ENCODE data around the gene FAM234B.

The FAM234B gene

DNA sequence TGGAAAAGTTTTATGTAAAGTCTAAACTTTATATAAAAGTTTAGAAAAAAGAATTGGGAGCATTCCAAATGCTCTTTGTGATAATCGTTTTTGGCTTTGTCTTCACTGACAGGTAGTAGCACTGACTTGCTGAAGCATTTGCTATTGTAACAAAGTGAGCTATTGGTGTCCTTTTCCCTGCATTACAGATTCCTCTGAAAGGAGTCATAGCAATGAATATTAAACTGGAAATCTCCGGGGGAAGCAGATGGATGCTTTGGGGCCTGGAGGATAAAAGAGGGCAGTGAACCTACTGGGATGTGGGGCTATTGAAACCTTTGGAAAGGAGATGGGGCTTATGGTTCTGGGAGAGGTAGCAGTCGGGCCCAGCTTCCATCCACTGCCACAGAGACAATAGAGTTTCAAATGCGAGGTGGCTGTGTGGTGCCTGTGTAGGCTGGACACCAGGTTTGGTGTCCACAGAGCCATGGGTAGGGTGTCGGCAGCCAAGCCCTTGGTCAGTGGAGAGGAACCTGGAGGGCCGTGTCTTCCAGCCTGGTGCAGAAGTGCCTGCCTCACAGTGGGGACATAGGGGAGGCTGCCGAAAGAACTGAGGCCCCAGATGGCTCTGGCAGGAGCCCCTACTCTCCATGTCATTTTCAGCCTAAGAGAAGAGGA, 49.1 kb downstream of the FAM234B start:
- no peak for DNase-seq (ENCODE audit: low read depth)

DNA sequence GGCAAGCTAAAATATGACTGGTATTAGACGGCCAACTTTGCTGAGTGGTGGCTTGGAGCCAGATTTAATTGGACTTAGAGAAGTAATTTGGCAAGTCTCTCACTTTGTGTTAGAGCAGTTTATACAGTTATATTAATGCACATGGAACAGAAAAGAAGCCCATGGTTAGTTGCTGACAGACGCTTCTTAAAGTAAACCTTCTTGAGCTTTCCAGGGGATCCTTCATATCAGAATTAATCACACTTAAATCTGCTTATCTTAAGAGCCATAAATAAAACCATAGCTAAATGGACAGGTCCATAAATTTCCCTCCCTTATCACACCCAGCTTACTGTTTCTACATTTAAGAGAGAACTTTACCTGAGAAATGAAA, 49.7 kb downstream of the FAM234B start:
- DNase-seq (ENCODE audit: low read depth): no peak

DNA sequence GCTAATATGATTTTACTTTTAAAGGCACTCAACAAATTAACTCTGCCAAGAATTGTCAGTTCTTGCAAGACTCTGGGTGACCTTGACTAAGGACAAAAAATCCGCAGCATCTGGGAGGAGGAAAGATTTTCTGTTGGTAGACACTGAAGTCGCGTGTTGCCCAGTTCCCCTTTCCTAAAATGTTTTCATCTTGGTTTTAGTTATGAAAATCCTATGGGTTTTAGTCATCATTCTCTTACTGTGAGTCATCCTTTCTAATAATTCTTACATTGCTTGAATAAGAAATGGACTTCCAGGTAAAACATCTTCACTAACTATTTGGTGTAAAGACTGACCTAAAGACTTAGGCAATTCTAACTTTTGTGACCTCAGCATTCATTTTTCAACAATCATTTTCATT, 50.2 kb downstream of the FAM234B start:
- no peak for DNase-seq (ENCODE audit: low read depth)

DNA sequence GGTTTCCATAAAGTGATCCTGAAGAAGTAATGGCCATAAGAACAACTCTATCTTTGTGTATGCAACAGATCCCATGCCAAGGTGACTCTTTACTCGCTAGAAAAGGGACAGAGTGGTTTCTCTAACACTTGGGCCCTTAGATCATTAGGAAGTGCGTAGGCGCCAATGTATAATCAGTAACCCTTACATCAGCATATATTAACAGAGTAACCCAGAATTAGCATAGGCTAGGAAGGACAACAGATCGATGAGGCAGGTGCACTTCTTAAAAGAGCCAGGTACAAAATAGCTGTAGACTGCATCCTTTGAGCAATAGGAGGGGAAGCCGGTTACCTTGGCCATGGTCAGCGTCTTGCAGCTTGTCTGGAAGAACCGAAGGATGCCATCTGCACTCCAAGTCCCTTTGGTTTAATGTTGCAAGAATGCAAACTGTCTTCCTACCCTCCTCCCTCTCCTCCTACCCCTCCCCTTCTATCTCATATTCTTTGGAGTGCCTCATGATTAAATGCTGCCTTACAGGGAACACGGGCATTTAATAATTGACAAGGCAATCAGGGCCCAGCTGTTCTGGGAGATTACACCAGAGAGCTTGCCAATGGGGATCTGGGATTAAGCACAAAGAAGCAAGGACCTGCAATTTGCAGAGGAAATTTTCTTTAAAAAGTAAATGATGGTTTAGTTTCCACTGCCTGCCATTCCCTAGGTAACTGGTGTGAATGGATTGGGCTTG, 51.2 kb downstream of the FAM234B start:
- no peak for DNase-seq (ENCODE audit: low read depth)

DNA sequence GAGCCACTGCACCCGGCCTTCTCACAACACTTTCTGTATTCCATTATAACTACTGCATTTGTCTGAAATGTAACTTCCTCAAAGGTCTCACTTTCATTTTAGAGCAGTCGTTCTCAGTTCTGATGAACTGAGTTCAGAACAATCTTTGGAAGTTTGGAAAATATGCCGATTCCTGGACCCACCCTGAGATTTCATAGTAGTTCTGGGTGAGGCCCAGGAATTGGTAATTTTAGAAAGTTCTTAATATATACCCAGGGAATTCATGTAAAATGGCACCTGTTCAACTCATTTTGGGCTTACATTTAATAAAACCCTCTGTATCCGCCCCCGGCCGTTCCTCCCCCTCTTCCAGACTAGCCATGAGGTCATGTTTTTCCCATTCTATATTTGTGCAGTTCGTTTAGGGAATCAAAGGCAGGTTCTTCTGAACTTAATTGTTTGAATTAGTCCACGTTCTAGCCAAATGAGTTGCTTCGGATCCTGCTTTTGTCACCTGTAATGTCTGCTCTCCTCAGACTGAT, 53.4 kb downstream of the FAM234B start:
- no peak for DNase-seq (ENCODE audit: low read depth)

DNA sequence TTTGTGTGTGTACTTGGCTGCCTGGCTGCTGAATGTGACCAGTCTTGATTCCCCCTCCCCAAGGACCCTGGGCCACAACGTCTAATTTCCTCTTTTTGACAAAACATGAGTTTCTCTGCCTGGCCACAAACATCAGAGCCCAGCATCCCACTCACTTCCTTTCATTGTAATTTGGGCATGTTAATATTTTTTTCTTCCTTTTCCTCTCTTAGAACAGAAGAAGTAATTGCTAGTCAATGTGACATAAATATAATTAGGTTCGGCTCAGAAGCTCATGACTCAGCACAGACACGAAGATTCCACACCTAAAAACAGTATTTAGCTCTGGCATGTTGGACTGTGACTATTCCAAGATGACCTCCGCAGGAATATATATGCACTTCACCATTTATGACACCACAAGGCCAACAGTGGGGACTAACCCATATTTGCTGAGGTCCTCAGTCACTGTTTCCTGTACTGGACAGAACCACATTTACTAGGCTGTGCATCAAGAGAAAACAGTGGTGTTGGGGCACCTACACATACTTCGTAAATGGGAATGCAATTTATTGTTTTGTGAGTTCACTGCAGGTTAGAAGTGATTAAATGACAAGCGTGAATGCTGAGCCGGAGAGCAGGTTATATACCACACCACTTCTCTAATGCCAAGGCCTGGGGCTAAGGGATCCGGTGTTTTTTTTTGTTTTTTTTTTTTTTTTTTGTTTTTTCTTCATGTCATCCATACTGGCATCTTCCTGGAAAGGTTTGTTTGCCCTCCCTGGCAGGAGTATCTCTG, 55.1 kb downstream of the FAM234B start:
- no peak for DNase-seq (ENCODE audit: low read depth)

DNA sequence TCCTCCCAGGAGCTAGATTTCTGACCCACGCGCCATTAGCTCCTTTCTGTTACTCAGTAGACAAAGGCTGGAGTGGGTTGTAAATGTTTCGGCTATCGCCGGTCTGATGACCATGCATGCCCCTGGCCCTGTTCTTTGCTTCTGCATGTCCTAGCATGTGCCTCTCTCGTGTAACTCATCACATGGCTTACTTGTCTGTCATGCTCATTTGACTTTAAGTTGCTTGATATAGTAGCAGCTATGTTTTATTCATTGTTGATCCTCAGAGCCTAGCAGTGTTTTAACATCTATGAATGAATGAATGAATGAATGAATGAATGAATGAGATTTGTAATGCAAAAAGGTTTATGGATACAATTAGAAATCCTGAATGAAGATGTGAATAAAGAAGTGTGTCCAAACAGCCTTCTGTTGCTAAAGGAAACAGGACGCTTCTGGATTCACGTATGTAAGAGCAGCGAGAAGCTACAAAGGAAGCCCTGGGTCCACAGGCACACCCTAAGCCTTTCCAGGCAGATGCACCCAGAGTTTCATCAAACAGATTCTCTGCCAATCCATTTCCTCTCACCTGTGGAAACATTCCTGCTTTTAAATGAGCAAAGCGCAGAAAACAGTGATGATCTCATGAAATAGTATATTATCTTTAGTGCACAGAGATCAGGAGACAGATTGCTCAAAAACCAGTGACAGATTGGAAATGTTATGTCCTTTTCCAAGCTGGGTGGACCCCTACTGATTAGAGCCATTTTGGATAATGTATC, 55.8 kb downstream of the FAM234B start:
- DNase-seq (ENCODE audit: low read depth): no peak

DNA sequence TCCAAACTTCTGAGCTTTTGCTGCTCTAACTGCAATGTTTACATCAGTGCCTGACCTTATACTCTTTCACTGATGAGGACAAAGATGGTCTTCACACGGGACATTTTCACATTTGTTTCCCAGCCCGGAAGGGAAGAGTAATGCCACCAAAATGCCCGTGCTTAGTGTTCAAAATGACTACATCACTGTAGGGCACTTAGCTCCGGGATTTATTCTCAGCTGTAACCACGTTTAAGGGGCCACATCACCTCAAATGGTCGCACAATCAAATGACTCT, 56.4 kb downstream of the FAM234B start:
- DNase-seq (ENCODE audit: low read depth): no peak

DNA sequence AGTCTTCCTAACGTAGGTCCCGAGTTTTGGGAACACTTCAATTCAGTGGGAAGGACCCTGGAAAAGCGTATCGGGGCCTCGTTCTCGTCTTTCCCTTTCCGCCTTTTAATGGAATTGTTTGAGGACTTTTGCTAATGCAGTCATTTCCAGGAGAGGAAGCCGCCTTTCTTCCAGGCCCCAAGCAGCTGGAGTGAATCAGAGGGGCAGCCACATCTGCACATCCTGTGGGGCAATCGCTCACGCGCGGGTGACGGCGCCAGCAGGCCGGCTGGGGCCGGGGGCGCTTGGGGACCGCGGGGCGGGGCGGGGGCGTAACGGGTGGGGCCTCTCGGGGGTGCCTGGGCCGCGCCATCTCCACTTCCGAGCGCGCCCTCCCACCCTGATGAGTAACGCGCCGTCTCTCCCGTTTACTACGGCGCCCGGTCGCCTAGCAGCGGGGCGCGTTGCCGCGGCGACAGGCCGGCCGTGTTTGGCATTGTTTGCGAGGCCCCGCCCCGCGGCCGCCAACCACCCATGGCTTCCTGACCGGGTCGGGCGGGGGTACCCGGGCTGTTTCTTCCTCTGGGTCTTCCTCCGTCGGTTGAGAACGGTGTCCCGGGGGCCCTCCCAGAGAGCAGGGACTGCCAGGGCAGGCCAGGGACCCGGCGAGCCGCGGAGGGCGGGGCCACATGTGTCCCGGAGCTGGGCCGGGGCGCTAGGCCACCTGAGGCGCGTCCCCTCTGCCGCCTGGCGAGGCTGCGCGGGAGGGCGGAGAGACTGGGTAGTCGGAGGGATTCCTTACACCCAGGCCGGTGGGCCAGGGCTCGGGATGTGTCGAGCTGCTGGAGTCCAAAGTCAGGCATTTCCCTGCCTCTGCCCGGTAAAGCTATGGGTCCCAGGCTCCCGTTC, 56.9 kb downstream of the FAM234B start:
- DNase-seq (ENCODE audit: low read depth): peak; percentile 87

DNA sequence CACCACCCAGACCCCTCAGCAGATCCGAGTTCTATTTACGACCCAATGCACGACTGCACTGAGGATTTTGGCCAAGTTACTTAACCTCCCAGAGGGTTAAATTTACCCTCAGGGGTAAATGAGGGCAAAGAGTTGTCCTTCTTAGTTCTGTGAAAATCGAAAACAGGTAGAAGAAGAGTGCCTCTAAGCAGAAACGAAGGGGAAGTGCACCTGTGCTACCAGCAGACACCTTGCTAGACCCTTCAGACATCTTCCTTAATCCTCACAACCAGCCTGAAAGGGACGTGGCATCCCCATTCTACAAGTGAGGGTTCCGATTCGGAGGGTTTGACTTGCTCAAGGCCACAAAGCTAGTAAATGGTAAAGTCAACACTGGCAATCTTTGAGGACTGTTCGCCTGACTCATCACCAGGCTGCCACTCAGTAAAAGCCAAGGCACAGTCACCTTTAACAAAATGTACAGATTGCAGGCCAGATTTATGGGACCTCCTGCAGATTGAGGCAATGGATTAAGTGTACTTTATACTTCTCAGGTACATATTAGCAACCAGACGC, 57.7 kb downstream of the FAM234B start:
- no peak for DNase-seq (ENCODE audit: low read depth)

DNA sequence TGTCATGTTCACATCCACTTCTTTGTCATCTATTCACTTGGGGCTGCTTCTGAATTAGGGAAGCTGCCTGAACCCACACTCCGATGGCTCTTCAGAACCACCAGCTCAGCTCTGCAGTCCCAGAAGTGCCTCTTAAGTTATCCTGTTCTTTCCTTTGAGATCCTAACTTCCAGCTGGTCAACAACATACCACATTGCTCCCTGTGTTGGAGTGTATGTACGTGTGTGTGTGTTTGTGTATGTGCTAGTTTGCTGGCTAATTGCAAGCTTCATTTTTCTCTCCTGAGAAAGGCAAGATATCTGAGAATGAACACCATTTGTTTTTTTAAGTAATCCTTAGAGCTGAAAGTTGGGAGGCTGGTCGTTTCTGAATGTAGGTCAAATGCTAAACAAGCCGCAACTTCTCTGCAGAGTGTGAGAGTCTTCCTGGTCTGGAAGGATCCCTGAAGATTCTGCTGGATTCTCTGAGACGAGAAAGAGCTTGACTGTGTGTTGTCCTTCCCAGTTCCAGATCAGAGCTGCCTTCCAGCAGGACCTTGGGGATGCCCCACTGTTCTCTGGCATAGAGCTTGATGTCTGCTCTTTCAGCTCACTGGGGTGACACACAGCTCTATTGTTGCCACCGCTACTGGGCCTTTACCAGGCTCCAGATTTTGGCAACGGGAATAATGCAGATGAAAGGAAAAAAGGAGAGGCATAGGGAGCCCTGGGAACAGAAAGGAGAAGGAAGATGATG, 58.4 kb downstream of the FAM234B start:
- DNase-seq (ENCODE audit: low read depth): no peak

DNA sequence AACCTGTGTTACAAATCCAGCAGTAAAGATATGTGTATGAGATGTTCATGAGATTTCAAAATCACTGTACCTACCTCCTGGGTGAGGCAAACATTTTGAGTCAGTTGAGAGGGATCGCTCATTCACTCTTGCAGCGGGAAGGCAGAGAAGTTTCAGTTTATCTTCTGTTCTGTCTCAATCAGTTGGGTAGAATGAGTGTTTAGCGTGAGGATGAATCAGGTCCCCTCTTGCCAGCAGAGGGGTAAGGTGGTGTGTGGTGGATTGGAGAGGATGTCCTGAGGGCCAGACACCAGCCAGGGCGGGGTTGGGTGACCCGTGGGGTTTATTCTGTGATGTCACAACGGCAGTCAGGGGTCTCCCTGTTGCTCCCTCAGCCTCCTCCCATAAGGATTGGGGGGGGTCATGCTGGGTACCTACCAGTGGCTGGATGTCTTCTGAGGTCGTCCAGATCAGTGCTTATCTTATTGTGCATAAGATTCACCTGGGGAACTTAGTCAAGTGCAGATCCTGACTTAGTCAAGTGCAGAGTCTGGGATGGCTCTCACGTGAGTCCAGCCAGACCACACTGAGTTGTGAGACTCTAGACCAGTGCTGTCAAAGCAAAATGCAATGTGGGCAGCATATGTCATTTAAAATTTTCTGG, 59.3 kb downstream of the FAM234B start, which contains the start of gene GSG1:
TSS of gene GSG1 (minus strand) at position 277 of the 643 bp plus-strand sequence. CDS start at position 122, 155 bp downstream.
- DNase-seq (ENCODE audit: low read depth): no peak

DNA sequence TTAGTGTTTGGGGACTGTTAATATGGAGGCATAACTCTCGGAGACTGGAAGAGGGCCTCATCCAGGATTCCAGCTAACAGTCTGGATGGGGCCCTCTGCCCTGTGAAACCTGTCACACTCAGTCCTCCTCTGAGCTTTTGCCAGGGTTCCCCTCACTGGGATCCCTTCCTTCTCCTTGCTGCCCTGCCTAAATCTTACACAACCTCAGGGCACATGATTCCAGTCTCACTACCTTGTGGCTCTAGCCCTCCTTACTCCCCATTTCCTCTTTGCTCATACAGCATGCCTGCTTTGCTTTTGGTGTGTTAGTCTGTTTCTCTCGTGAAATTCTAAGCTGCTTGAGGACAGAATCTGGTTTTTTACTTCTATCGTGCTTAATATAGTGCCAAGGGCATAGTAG, 60.2 kb downstream of the FAM234B start:
- no peak for DNase-seq (ENCODE audit: low read depth)

DNA sequence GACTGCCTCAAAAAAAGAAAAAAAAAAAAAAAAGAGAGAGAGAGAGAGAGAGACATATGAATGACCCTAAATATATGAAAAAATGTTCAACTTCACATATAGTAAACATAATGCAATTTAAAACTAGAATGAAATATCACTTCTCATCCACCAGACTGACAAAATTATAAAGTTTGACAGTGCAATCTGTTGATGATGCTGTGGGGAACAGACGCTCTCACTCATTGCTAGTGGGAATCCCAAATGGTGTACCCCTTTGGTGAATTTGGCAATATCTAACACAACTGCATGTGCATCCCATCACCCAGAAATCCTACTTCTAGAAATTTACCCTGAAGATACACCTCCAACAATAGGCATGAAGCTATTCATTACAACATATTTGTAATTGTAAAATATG, 61.6 kb downstream of the FAM234B start:
- no peak for DNase-seq (ENCODE audit: low read depth)

DNA sequence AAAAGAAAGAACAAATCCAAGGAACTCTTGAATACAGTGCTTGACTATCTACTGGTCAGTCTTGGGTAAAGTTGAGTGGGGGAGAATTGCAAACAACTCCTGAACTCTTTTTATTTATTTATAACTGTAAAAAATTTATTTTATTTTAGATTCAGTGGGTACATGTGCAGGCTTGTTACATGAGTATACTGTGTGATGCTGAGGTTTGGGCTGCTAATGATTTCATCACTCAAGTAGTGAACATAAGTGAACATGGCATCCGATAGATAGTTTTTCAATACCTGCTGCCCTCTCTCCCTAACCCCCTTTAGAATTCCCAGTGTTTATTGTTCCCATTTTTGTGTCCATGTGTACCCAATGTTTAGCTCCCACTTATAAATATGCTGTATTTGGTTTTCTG, 62.5 kb downstream of the FAM234B start:
- no peak for DNase-seq (ENCODE audit: low read depth)

DNA sequence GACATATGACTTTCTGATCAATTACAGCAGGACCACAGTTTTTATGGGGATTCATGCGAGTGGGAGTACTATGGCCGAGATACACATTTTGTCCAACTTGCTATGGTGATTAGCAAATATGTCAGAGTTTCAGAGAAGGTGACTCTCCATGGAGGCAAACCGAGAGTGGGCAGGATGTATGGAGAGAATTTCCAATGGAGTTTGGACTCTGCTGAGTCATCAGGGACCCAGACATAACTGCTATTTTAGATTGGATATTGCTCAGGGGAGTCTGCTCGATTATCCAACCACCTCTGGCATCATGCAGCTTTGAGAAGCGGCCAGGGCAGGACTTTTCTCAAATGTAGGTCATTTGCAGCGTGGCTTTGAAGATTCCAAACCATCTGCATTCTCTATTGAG, 68.8 kb downstream of the FAM234B start:
- DNase-seq (ENCODE audit: low read depth): no peak

DNA sequence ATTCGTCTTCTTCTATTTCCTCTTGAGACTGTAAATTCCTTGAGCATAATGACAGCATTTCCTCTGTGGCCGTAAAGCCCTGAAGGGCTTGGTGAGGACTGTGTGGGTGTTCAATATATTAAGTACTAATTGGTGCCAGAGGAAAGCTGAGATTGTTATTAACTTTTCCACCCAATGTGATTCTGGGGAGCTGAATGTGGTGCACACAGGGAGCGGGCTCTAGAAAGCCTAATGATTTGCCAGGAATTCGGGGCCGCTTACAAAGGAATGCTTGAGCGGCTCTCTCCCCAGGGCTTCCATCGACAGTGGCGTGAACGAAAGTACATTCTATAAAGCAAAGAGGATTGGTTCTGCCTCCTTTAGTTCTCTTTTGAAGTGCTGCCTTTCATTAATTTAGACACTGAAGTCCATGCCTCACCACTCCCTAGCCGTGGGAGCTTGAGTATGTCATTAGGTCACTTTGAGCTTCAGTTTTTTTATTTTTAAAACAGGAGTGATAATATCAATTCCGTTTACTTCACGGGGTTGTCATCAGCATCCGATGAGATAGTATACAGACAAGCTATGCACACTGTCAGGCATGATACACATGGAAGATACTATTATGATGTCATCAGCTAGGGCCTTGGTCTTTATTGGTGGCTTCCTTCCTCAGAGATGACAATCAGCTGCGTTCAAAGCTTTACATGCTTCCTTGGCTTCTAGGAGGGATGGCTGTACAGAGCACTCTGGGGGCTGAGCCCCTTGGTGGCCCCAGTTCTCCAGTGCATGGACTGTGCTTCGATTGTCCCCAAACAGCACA, 70.3 kb downstream of the FAM234B start:
- DNase-seq (ENCODE audit: low read depth): no peak

DNA sequence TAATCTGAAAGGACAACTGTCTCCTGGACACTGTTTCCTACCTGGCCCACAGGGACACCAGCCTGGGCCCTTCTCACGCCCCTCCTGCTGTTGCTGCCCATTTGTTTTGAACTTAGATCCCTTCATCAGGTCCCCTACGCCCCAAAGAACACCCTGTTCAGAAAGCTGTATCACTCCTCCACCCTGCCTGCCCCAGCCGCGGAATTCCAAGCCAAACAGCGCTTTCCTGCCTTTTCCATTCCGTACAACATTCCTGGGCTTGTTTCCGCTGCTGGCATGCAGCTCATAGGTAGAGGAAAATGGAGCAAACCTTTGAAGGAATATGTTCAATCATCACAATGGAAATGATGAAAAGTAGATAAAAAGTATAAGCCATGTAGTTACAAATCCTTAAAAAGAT, 72.1 kb downstream of the FAM234B start:
- DNase-seq (ENCODE audit: low read depth): no peak

DNA sequence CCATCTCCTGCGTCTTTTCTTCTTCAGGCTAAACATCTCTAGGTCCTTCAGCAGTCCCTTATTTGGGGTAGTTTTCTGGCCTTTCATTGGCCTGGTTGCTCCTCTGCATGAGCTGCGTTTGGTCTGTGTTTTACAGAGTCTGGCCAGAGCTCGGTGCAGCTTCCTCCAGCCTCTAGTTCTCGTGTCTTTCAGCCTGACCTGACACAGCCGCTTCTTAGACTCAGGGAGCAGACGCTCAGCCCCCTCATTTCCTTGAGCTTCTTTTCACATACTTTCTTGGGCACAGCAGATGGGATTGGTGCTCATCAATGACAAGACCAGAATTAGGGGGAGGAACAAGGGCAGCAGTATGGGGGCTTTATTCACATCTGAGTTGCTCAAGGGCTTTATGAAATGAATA, 72.8 kb downstream of the FAM234B start:
- DNase-seq (ENCODE audit: low read depth): no peak

Data from stromal cell of bone marrow (primary cell).